Skeletal muscle cell (primary cell): ENCODE data around the gene SP1.
"Not testable (repeated sequence)": the region's sequence is repeated elsewhere in the genome, so short reads cannot be mapped to it uniquely, and the experiment has no call there.

Source experiments
- DNase-seq: peaks from one replicate; pipeline ENCODE4 v3.0.0-alpha.2; 2010; ENCODE audit warnings: low read depth
- H3K4me3 ChIP-seq: 2 replicates; pipeline ENCODE4 v1.5.1; 2011; ENCODE audit warnings: low read depth, mild to moderate bottlenecking, control low read depth, low read length, moderate library complexity

SP1 gene

GRCh38 chr12:53380104-53380793, at the start of gene SP1:
Gene SP1 (plus strand): TSS chr12:53380176. CDS start chr12:53380292, 116 bp downstream.
- peak within 1 kb of the TSS; percentile 58 for H3K4me3 ChIP-seq

GRCh38 chr12:53330671-53331070, 49.3 kb upstream of the SP1 start:
- H3K4me3 ChIP-seq = no peak overlapping the region

More at GRCh38 chr12:53380104-53380793, at the start of gene SP1:
- DNase-seq = peak; percentile 84

GRCh38 chr12:53332339-53332738, 47.6 kb upstream of the SP1 start:
- H3K4me3 ChIP-seq, DNase-seq: not testable (repeated sequence)

More at GRCh38 chr12:53330671-53331070, 49.3 kb upstream of the SP1 start:
- no peak for DNase-seq

- DNase-seq = no peak
- no peak overlapping the region for H3K4me3 ChIP-seq
Measured at GRCh38 chr12:53332744-53333143, 47.2 kb upstream of the SP1 start.

GRCh38 chr12:53333289-53333688, 46.7 kb upstream of the SP1 start:
- DNase-seq = no peak
- no peak overlapping the region for H3K4me3 ChIP-seq

GRCh38 chr12:53333845-53334244, 46.1 kb upstream of the SP1 start:
- no peak overlapping the region for H3K4me3 ChIP-seq
- DNase-seq = no peak

GRCh38 chr12:53334822-53335221, 45.2 kb upstream of the SP1 start:
- no peak overlapping the region for H3K4me3 ChIP-seq
- no peak for DNase-seq

- H3K4me3 ChIP-seq = no peak within 1 kb of the TSS
- no peak for DNase-seq
Measured at GRCh38 chr12:53336181-53336681, 43.7 kb upstream of the SP1 start, which contains the start of gene SP7. Gene SP7 (minus strand): TSS chr12:53336354. CDS start chr12:53335646, 708 bp downstream.

- DNase-seq = no peak
Measured at GRCh38 chr12:53338017-53338416, 42.0 kb upstream of the SP1 start.

GRCh38 chr12:53338916-53339315, 41.1 kb upstream of the SP1 start:
- no peak for DNase-seq
- H3K4me3 ChIP-seq = no peak overlapping the region

More at GRCh38 chr12:53338017-53338416, 42.0 kb upstream of the SP1 start:
- H3K4me3 ChIP-seq = no peak overlapping the region

GRCh38 chr12:53340398-53340797, 39.6 kb upstream of the SP1 start:
- DNase-seq = no peak
- no peak overlapping the region for H3K4me3 ChIP-seq

- DNase-seq = no peak
- H3K4me3 ChIP-seq = no peak overlapping the region
Measured at GRCh38 chr12:53343449-53343848, 36.5 kb upstream of the SP1 start.

- DNase-seq = no peak
- H3K4me3 ChIP-seq = no peak overlapping the region
Measured at GRCh38 chr12:53343969-53344368, 36.0 kb upstream of the SP1 start.

- peak overlapping the region; percentile 68 for H3K4me3 ChIP-seq
- DNase-seq = no peak
Measured at GRCh38 chr12:53344487-53344823, 35.5 kb upstream of the SP1 start.

GRCh38 chr12:53344824-53345485, 35.0 kb upstream of the SP1 start:
- peak overlapping the region; percentile 68 for H3K4me3 ChIP-seq
- no peak for DNase-seq

GRCh38 chr12:53345486-53346188, 34.3 kb upstream of the SP1 start:
- DNase-seq = no peak

GRCh38 chr12:53346491-53346890, 33.5 kb upstream of the SP1 start:
- no peak for DNase-seq

More at GRCh38 chr12:53345486-53346188, 34.3 kb upstream of the SP1 start:
- H3K4me3 ChIP-seq = peak overlapping the region; percentile 68

GRCh38 chr12:53347905-53348304, 32.1 kb upstream of the SP1 start:
- no peak overlapping the region for H3K4me3 ChIP-seq

More at GRCh38 chr12:53346491-53346890, 33.5 kb upstream of the SP1 start:
- no peak overlapping the region for H3K4me3 ChIP-seq

GRCh38 chr12:53352331-53353256, 27.4 kb upstream of the SP1 start:
- DNase-seq = no peak
- no peak overlapping the region for H3K4me3 ChIP-seq

More at GRCh38 chr12:53347905-53348304, 32.1 kb upstream of the SP1 start:
- no peak for DNase-seq
